Activated T-helper 1 cell treated with anti-CD3 and anti-CD28 coated beads, Interleukin-2, amount 50 U/mL, for 16 hours (primary cell): Measurements from ENCODE around the gene PRR5L.

Experiments used
- DNase-seq, 2 donors: peaks; one replicate each; pipeline ENCODE4 v3.0.0-alpha.2; 2020; ENCODE audit warnings: low read depth in 1 of 2, low spot score in 1 of 2

Gene PRR5L

DNA sequence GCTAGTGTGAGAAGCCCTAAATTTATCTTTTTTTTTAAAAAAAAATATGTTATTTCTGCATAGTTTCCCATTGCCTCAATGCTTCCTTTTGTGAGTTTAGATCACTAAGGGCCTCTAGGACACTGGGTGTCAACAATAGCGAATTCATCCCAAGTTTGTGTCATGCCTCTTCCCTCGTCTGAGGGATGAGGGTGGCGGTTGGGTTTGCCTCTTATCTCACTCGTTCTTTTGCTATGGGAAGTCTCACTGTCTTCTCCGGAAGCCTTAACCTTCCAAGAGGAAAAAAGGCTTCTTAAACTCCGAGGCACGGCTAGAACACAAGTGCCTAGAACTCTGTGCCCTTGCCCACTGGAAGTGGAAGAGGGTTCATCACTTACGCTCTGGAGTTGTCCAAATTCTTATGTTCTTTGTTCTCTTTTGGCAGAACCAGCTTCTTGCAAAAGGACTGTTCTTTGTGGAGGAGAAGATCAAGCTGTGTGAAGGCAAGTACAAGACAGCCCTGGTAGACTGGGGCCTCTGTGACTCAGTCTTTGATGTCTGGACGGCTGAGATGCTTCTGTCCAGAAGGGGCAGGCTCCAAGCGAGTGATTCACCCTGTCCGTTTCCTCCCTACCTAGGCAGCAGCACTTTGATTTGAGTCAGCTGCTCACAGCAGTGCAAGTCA, 135.5 kb downstream of the PRR5L start:
- no peak for DNase-seq

GRCh38 chr11:36432093-36432469, 136.0 kb downstream of the PRR5L start:
- DNase-seq, result no peak

- no peak for DNase-seq
Measured at GRCh38 chr11:36432738-36433137, 136.7 kb downstream of the PRR5L start.

- DNase-seq, result no peak
Measured at GRCh38 chr11:36436064-36436463, 140.0 kb downstream of the PRR5L start.

GRCh38 chr11:36436589-36436988, 140.5 kb downstream of the PRR5L start:
- no peak for DNase-seq

GRCh38 chr11:36437413-36437812, 141.3 kb downstream of the PRR5L start:
- DNase-seq, result no peak

- no peak for DNase-seq
Measured at GRCh38 chr11:36438126-36438525, 142.0 kb downstream of the PRR5L start.

- no peak for DNase-seq
Measured at GRCh38 chr11:36441610-36442208, 145.6 kb downstream of the PRR5L start.

- no peak for DNase-seq
Measured at GRCh38 chr11:36443661-36444060, 147.6 kb downstream of the PRR5L start.

DNA sequence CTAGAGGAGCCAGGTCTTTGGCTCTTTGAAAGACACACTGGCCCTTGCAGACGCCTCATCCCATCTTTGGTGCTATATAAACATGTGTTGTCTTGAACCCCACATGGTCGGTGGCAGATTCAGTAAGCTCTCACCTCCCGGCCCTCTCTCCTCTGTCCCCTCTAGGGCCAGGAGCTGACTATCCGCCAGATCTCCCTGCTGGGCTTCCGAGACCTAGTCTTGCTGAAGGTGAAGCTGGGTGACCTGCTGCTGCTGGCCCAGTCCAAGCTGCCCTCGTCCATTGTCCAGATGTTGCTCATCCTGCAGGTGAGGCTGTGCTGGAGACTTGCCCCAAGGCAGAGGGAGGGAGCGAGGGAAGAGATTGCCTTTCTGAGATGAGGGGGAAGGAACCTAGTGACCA, 150.0 kb downstream of the PRR5L start:
- DNase-seq, result no peak

DNA sequence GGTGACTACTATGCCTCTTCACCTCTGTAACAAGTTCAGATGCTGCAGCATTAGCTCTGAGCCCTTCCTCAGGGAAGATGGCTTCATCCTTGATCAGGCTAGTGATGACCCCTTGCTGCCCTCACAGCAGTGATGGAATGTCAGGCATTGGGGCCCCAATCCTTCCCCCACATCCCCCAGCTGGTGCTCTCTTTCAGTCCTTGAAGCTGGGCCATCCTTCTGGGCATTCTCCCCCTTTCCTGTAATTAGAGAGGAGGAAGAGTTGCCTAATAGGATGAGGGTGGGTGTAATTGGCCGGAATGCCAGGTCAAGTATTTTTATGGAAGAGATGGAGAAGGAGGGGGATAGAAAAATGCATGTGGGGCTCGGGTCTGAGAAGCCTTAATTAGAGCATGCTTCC, 151.4 kb downstream of the PRR5L start:
- DNase-seq, result no peak

DNA sequence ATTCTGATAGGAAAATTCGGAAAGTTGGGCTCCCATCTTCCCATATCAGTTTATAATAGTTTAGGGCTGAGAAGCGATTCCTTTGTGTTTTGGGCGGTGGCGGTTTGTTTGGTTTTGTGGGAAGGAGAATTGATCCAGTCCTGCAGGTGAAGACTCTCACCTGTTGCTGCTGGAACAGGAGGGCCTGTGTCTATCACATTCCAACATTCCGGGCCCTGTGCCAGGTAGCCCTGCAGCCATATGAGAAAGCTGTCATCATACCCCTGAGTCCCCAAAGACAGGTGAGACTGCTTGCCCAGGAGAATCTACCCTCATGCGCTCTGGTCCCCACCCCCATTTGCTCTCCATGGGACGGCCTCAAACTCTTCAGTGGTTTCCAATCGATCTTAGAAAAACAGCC, 151.9 kb downstream of the PRR5L start:
- no peak for DNase-seq

- DNase-seq, result no peak
Measured at GRCh38 chr11:36449561-36450096, 153.5 kb downstream of the PRR5L start.

- DNase-seq, result no peak
Measured at GRCh38 chr11:36450110-36450572, 154.1 kb downstream of the PRR5L start.

- DNase-seq, result no peak
Measured at GRCh38 chr11:36451045-36451444, 155.0 kb downstream of the PRR5L start.

DNA sequence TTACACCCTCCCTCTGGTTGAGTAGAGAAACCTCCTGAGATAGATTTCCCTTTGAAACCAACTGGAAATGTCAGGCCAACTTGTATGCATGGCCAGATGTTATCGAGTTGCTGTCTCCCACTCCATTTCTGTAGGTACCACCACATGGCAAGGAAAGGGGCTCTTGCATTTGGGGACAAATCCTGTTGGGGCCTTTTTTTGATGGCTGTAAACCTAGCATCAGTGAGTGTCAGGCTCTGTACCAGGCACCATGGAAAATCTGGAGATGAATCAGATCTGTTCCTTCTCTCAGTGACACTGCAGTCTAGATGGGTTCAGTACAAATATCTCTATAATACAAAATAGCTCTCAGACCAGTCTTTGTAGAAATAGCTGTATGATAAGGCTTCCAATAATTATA, 155.6 kb downstream of the PRR5L start:
- DNase-seq, result no peak

- no peak for DNase-seq
Measured at GRCh38 chr11:36452236-36452940, 156.3 kb downstream of the PRR5L start.

DNA sequence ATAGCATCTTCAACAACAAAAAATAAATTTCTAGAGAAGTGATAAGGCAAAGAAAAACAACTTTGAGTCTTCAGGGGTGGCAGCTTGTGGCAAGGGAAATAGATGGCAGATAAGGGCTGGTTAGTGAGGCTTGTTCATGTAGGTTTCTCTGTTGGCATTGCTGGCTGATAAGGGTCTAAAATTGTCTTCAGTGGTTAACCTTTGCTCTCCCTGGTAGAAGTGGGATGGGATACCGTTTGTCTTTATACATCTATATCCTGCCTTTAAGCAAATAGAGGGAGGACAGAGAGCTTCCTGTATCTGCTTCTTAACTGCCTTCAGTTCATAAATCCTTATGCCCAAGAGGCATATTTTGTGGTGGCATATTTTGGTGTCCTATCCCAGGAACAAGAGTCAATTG, 156.9 kb downstream of the PRR5L start:
- DNase-seq, result no peak

GRCh38 chr11:36453678-36454077, 157.6 kb downstream of the PRR5L start:
- no peak for DNase-seq

GRCh38 chr11:36454551-36454940, 158.5 kb downstream of the PRR5L start:
- DNase-seq, result no peak

DNA sequence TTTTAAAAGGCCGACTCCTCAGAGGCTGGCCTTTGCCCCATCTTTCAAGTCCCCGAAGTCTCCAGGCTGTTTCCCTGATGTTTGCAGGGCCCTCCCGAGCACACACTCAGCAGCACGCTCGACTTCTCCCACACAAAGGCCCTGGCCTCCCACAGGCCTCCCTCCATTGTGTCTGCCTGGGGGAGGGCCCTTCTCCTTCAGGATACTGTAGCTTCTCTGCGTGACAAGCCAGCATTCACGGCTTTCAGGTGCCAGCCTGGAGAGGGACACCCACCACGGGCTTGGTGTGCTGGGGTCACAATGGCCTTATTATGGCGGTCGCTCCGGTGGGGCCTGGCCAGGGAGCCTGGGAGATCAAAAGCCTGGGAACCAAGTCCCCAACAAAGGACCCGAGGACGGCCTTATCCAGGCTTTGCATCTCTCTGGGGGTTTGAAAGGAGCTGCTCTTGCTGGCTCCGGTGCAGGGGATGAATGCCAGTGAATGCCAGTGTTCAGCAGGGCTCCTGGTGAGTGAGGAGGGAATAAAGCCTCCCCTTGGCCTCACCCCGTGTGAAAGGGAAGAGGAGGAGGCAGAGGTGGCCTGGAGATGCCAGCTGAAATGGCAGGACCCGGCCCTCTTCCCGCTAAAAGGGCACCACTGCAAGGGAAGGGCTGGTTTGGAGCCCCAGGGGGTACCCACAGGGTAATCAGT, 159.0 kb downstream of the PRR5L start:
- DNase-seq, result no peak

- DNase-seq, result no peak
Measured at GRCh38 chr11:36455658-36456111, 159.6 kb downstream of the PRR5L start.
